Brain microvascular endothelial cell (primary cell): Measurements from ENCODE around the gene DMWD.

ENCODE experiments used
- DNase-seq: peaks from one replicate; pipeline ENCODE4 v3.0.0-alpha.2; 2020
- H3K27ac ChIP-seq: fragments of 250-450 bp; sonication (Bioruptor Pico); 2 replicates; pipeline ENCODE4 v1.5.1; 2020; ENCODE audit warnings: mild to moderate bottlenecking, moderate library complexity
- H3K27me3 ChIP-seq: fragments of 250-450 bp; sonication (Bioruptor Pico); replicated peaks from 2 replicates; pipeline ENCODE4 v1.5.1; 2020; ENCODE audit warnings: mild to moderate bottlenecking
- H3K36me3 ChIP-seq: fragments of 250-450 bp; sonication (Bioruptor Pico); replicated peaks from 2 replicates; pipeline ENCODE4 v1.5.1; 2020; ENCODE audit warnings: mild to moderate bottlenecking
- H3K4me3 ChIP-seq: 2 replicates; pipeline ENCODE4 v1.5.1; 2011; ENCODE audit warnings: low read depth, mild to moderate bottlenecking, control low read depth, low read length, moderate library complexity
- in situ Hi-C: cut with HindIII; loops from 2 replicates; pipeline ENCODE4 v1.10.0; 2017; ENCODE audit warnings: low sequenced_read_pairs, low pct_ligation_motif_present
- TF ChIP-seq, protein P1 (sequence below): IDR thresholded peaks from 2 replicates; pipeline ENCODE4 v1.5.1; 2011; ENCODE audit warnings: low read depth, mild to moderate bottlenecking, moderate library complexity, low read length, control low read depth, inconsistent platforms; ENCODE audit errors: missing control alignments

Gene DMWD

DNA sequence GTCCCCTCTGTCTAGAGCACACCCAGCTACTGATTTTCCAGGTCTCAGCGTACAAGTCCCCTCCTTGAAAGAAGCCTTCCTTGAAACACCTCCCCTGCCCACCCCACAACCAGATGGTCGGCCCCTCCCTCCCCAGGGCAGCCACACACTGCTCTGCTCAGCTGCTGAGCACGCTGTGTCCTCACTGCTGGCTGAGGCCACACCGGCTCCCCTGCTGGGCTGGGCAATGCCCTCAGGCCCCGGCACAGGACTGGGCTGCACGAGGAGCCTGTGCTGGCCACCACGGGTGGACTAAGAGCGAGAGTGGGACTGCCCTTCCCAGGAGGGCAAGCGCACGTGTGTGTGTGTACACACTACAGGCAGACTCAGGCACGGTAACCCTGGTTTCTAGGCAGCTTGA lies 34.3 kb upstream of the DMWD start:
- no peak overlapping the region for H3K4me3 ChIP-seq
- no peaks in the 10 kb centered on the region for H3K27me3 ChIP-seq
- no peak for DNase-seq
- in situ Hi-C loops, result no loop called here
- H3K27ac ChIP-seq, result no peak overlapping the region
- TF ChIP-seq, protein P1, sequence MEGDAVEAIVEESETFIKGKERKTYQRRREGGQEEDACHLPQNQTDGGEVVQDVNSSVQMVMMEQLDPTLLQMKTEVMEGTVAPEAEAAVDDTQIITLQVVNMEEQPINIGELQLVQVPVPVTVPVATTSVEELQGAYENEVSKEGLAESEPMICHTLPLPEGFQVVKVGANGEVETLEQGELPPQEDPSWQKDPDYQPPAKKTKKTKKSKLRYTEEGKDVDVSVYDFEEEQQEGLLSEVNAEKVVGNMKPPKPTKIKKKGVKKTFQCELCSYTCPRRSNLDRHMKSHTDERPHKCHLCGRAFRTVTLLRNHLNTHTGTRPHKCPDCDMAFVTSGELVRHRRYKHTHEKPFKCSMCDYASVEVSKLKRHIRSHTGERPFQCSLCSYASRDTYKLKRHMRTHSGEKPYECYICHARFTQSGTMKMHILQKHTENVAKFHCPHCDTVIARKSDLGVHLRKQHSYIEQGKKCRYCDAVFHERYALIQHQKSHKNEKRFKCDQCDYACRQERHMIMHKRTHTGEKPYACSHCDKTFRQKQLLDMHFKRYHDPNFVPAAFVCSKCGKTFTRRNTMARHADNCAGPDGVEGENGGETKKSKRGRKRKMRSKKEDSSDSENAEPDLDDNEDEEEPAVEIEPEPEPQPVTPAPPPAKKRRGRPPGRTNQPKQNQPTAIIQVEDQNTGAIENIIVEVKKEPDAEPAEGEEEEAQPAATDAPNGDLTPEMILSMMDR, result no peak
- H3K36me3 ChIP-seq, result peaks cover 68% of the 10 kb centered on the region

DNA sequence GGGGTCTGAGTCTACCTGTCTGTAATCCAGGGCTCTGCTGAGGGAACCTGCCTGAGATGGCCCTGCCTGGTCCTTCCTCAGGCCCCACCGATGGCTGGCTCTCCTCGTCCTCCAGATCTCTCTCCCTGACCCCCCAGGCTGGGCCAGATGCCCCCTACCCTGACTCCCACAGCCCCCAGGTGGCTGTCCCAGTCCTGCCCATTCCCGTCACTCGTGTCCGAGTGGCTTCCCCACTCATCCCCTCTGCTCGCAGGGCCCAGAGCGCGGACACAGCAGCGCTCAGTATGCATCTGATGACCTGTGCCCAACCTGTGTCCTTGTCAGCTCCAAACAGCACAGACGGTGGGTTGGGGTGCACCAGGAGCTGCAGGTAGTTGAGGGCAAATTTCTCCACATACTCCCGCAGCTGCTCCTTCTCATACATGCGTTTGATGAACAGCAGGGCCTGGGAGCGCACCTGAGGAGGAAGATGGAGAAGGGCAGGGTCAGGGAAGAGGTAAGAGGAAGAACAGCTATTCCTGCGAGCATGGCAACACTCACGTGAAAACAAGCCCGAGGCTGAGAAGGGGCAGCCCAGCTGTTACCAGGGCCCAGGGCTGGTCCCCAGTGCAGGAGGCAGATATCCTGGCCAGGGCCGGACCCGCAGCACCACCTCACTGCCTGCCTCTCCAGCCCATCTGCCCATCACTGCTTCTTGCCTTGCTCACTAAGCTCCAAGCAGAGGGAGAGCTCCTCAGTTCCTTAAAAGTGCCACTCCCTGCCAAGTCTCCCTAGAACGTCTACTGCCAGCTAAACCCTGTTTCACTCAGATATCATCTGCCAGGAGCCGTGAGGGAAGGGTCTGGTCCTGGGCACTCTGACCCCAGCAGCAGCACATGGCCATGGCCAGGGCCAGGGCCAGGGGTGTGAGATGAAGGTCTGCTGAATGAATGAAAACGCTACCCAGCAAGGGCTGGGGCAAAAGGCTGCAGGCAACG lies 33.6 kb upstream of the DMWD start:
- in situ Hi-C loops, result no loop called here
- Histone ChIP-seq H3K4me3 (no peak overlapping the region), H3K27ac (no peak overlapping the region), H3K36me3 (peaks cover 63% of the 10 kb centered on the region), H3K27me3 (no peaks in the 10 kb centered on the region)
- TF ChIP-seq, protein P1, result no peak
- DNase-seq, result no peak

DNA sequence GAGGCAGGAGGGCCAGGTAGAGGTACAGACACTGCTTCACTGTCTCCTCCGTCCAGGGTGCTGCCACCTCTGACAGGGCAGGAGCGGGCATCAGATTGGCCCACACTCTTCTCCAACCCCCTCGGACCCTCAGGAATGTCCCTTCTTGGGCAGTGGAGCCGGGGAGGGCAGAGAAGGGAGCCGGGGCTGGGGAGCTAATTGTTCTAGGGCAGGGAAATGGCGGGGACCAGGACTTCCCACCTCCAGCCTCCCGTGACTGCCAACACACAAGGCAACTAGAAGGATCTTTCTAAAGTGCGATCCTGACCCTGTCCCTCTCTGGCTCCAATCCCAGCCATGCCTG lies 32.6 kb upstream of the DMWD start:
- Histone ChIP-seq H3K36me3 (peaks cover 65% of the 10 kb centered on the region), H3K27ac (no peak overlapping the region), H3K4me3 (no peak overlapping the region), H3K27me3 (no peaks in the 10 kb centered on the region)
- in situ Hi-C loops, result no loop called here
- TF ChIP-seq, protein P1, result no peak
- DNase-seq, result no peak

DNA sequence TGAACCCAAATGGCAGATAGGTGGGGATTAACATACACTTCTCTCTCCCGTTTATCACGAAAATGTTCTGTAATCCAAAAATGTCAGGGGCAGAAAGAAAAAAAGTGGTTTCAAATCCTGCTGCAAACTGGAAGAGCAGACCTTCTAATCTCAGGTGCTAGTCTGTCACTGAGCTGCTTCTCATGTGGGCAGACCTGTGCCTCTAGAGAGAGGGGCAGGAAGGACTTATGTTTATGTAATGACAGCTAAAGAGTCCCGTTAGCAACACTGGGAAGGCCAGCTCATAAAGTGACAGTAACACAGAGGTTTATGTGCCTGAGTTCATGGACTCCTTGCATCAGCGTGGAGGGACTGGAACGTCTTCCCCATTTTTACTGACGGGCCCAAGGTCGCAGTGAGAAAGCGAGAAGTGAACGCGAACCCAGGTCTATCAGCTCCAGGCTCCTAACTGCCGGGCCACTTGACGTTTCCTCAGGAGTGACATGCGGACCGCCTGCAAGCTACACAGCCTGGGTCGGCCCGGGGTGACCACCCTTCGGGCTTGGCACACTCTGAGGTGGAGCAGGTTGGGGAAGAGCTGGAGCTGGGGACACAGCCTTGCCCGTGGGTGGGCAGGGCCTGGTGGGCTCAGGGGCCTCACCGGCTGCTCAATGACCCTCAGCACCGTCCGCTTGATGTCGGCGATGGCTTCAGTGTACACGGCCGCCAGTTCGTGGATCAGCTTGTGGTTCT lies 32.1 kb upstream of the DMWD start:
- no peak overlapping the region for H3K4me3 ChIP-seq
- peaks cover 65% of the 10 kb centered on the region for H3K36me3 ChIP-seq
- in situ Hi-C loops, result no loop called here
- no peaks in the 10 kb centered on the region for H3K27me3 ChIP-seq
- DNase-seq, result no peak
- no peak overlapping the region for H3K27ac ChIP-seq
- TF ChIP-seq, protein P1, result no peak

DNA sequence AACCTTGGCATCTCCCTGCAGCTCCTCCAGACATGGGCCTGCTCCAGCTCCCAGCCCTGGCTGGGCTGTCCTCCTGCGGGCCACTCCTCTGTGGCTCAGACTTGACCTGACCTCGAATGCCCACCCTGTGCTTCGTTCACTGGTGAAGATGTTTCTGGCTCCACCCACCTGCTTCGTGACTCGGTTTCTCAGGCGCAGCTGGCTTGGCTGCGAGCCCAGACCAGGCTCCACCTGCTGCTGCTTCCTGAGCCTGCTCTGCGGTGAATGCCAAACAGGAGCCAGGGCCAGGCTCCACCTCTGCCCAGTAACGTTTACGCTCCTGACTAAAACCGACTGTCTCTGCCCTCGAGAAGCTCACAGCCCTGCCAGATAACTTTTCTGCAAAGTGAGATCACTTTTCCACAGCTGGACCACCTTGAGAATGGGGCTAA lies 31.4 kb upstream of the DMWD start:
- peaks cover 58% of the 10 kb centered on the region for H3K36me3 ChIP-seq
- no peaks in the 10 kb centered on the region for H3K27me3 ChIP-seq
- no peak for DNase-seq
- TF ChIP-seq, protein P1, result no peak
- in situ Hi-C loops, result no loop called here
- no peak overlapping the region for H3K4me3 ChIP-seq
- H3K27ac ChIP-seq, result no peak overlapping the region
